AG08395 (cell line): ENCODE measurements around the gene FAM187B.
"Not testable (repeated sequence)": the region's sequence is repeated elsewhere in the genome, so short reads cannot be mapped to it uniquely, and the experiment has no call there.

Experiments used
- DNase-seq: peaks from one replicate; pipeline ENCODE4 v3.0.0; 2012; ENCODE audit warnings: mixed read lengths, low spot score

Gene FAM187B

DNA sequence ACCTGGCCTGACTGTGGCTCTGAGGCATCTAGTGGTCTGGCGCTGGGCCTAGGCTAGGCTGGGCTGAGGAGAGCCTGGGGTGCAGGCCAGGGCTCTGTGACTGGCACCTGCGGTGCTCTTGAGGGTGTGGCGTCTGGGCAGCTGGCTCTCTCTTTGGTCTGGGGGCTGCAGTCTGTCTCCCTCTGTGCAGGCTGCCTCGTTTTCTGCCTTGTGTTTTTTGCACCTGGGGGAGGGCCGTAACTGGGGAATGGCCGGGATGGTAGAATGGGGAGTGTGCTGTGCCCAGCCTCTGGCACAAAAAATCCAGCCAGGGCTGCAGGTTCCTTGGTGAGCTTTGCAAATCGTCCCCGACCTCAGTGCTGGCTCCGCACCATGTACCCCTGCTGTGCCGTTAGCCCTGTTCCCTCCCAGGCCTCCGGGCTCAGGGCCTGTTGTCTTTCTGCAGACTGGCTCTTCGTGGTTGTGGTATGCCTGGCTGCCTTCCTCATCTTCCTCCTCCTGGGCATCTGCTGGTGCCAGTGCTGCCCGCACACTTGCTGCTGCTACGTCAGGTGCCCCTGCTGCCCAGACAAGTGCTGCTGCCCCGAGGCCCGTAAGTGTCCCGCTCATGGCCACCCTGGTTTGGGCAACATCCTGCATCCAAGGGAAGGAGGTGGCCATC is 33.7 kb upstream of the FAM187B start:
- no peak for DNase-seq

DNA sequence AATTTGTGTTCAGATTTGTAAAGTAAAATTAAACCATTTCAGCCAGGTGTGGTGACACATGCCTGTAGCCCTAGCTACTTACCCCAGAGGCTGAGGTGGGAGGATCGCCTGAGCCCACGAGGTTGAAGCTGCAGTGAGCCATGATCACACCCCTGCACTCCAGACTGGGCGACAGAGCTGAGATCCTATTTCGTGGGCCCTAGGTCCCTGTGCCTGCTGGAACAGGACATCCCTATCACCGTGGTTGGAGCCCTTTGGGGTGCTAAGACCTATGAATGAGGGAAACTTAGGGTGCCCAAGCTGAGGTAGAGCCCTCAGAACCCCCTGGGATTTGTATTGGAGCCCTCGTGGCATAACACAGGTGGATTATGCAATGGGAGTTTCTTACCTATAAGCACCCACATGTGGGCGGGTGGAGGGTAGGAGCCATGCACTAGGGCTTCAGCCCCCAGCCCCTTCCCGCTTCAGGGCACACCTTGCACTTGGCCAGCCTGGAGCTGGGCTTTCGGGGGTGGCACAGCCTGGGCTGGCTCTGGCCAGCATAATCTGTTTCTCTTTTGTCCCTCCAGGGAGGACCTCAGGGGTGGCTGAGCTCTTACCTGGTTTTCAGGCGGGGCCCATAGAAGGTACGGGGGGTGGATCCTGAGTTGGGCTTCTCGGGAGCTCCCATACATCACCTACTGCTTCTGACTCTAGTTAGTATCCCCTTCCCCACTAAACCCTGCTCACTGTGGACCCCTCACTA is 33.0 kb upstream of the FAM187B start:
- DNase-seq: no peak

DNA sequence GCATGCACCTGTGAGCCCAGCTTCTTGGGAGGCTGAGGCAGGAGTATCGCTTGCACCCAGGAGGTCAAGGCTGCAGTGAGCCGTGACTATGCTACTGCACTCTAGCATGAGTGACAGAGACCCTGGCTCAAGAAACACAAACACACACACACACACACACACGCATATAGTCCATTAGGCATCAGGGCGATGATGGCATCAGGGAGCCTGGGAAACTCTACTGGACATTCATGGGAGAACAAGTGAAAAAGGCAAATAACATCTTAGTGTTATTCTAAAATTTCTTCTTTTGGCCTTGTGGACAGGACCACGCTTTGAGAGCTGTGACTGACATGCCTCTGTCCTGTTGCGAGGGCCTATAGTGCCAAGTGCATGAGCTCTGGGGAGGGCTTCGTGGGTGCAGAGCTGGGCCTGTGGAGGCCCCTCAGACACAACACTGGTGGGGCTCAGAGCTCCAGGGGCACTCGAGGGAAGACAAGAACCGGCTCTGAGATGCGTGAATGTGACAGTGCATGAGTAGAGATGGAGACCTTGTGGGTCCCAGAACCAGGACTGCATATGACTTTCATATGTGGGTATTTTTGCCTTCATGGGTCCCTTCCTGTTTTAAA is 32.3 kb upstream of the FAM187B start:
- DNase-seq: no peak

DNA sequence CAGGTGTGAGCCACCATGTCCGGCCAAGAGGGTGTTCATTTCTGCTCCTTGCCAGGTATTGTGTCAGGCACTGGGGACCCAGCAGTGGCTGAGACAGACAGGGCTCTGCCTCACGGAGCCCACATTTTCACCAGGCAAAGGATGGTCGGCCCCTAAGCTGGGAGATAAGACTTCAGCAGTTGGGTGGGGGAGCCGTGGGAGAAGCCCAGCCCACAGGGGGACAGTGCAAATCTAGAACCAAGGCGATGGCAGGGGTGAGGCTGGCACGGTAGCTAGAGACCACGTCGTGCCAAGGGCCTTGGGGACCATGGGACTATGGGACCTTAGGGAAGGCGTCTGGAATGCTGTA is 28.5 kb upstream of the FAM187B start:
- no peak for DNase-seq

DNA sequence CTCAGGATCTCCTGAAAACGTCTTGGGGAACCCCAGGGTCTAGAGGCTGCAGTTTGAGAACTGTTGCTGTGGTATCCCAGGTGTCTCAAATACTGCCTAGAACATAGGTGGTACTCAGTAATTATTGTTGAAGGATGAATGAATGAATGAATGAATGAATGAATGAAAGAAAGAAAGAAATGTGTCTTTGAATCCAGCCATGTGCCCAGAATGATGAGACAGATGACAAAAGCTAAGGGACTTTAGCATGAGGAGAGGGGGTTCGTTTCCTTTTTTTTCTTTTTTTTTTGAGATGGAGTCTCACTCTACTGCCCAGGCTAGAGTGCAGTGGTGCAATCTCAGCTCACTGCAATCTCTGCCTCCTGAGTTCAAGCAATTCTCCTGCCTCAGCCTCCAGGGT is 28.0 kb upstream of the FAM187B start:
- no peak for DNase-seq

DNA sequence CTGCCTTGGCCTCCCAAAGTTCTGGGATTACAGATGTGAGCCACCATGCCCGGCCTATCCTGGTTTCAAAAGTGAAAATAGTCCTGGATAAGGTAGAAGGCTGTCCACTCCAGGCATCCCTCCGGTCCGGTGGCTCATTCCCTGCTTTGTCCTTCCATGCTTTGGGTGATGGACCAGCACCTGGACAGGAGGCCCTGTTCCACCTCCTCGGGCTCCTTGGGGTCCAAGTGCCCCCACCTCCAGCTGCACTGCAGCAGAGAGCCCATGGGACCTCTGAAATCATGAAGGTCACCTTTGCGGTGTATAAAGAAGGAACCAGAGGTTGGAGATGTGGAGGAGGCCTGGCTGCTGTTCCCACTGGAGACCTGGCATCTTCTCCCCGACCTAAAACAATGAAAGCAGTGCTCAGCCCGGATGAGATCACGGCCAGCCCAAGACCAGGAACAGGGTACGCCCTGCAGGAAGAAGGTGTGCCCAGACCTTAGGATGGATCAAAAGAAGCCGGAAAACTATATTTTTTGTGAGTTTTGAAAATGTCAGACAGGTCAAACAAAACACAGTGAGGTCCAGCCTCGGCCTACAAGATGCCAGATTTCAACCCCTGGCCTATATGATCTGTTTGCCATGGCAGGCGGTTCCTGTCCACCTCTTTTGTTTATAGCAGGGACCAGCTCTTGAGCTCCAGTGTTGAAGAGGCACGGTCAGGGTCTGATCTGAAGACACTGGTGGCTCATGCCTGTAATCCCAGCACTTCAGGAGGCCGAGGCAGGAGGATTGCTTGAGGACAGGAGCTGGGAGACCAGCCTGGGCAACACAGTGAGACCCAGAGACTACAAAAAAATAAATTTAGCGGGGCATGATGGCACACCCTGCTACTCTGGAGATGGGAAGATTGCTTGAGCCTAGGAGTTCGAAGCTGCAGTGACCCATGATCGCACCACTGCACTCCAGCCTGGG is 26.1 kb upstream of the FAM187B start:
- no peak for DNase-seq

DNA sequence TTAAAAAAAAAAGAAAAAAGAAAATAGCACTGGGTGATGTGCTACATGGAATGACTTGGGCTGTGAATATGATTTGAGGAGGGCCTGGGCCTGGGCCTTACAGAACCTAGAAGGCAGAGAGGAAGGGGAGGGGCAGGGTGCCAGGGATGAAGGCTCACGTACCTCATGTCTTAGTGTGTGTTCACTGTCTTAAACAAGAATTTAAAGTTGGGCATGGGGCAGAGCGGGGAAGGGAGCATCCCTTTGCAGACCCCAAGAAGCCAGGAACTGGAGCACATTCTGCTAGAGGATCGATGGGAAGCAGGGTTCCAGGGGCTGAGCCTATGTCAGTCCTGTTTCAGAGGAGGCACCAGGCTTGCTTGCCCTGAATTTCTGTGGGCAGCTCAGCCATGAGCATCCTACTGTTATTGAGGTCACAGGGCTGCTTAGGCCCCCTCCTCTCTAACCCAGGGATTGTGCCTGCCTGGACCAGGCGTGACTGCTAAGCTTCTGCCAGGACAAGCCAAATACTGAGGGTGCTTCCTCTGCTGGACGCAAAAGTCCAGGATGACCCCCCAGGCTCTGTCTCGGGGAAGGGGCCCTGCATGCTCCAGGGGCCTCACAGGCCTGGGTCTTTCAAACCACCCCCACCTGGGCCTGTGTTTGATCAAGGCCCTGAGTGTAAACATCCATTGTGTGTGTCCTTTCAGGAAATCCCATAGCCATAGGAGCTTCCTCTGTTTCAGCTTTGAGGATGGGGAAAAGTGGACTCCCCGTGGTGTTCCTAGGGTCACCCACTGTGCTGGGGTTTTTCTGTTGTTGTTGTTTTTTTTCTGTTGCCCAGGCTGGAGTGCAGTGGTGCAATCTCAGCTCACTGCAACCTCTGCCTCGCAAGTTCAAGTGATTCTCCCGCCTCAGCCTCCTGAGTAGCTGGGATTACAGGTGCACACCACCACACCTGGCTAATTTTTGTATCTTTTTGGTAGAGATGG is 25.1 kb upstream of the FAM187B start:
- no peak for DNase-seq

DNA sequence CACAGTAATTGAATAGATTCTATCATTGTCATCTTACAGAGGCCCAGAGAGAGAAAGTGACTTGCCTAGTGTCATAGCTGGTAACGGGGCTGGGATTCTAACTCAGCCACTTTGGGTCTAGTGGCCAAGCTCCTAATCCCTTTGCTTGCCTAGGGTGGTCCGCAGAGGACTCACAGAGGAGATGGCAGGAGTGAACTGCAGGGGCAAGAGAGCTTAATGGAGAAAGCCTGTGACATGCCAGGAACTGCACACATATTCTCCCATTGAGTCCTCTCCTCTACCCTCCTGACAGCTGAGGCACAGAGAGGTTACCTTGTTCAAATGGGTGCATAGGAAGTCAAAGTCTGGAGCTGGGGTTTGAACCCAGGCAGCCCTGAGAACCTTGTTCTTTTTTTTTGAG is 22.9 kb upstream of the FAM187B start:
- no peak for DNase-seq

DNA sequence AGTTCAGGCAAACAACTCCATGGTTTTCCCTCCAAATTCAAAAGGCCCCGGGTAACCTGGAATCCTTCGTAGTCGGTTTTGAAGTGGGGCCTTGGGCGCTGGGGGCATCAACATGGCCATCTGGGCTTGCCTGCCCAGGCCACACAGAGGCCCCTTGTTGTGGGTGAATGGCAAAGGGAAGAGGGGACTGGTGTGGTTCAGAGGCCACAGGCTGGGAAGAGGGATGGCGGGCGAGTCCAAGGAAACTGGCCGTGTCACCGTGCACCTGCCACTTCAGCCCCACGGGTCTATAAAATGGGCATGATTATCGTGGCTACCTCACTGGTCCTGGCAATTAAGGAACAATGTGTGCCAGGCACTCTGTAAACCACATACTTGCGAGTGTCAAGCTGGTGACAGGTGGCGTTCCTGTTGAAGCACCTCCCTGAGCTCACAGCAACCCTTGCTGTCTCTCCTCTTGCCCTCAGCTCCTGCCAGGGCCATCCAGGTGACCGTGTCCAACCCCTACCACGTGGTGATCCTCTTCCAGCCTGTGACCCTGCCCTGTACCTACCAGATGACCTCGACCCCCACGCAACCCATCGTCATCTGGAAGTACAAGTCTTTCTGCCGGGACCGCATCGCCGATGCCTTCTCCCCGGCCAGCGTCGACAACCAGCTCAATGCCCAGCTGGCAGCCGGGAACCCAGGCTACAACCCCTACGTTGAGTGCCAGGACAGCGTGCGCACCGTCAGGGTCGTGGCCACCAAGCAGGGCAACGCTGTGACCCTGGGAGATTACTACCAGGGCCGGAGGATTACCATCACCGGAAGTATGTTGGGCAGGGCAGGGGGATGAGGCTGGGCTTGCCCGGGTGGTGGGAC is 21.5 kb upstream of the FAM187B start:
- DNase-seq: no peak

DNA sequence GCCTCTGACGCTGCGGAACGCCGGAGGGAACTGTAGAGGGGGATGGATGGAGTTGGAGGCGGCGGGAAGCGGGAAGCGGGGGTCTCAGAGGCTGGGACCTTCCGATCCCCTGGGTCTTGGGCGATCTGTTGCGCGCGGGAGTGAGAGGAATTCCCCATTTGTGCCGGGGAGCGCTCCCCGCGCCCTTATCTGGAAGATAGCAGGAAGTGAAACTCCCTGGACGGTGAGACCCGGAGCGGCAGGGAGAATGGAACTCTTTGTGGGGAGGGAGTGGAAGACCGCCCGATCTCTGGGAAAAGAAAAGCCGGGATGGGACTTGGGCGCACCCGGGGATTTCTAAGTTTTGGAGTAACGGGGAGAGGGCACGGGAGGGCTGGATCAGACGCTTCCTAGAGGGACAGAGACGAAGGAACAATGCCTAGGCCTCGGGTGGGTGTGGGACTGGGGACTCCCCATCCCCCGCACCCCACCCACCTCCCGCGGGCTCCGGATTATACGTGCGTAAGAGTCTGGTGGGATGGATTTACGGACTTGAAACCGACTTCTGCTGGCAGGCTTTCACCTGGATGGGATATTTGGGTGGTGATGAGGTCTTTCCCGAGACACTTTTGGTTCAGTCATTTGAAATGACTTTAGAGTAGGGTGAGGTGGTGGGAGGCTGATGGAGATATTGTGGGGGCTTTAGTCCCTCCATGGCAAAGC is 20.8 kb upstream of the FAM187B start:
- no peak for DNase-seq

DNA sequence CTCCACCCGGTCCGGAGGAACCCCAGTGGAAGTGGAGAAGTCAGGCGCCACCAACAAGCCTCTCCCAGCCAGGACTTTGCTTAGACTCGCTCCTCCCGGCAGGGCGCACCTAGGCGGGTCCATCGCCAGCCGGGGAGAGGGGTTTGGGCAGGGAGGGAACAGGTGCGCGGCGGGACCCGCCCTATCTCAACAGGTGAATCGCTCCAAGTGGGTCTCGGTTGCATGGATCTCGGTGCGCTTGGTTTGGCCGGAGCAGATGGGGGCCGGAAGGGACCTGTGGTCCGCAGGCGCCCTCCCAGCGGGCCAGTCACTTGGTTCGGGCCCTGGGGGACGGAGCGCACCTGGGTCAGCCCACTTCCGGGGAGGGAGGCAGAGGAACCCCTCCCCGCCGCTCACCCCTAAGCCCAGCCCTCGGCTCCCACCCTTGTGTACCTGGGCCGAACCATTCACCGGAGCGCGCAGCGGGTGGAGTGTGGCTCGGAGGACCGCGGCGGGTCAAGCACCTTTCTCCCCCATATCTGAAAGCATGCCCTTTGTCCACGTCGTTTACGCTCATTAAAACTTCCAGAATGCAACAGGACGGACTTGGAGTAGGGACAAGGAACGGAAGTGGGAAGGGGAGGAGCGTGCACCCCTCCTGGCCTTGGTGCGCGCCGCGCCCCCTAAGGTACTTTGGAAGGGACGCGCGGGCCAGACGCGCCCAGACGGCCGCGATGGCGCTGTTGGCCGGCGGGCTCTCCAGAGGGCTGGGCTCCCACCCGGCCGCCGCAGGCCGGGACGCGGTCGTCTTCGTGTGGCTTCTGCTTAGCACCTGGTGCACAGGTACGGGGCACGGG is 20.0 kb upstream of the FAM187B start, which contains the start of gene LSR:
LSR (plus strand) TSS at position 693 of the 836 bp plus-strand sequence; CDS start at position 714, 21 bp downstream.
- no peak for DNase-seq

DNA sequence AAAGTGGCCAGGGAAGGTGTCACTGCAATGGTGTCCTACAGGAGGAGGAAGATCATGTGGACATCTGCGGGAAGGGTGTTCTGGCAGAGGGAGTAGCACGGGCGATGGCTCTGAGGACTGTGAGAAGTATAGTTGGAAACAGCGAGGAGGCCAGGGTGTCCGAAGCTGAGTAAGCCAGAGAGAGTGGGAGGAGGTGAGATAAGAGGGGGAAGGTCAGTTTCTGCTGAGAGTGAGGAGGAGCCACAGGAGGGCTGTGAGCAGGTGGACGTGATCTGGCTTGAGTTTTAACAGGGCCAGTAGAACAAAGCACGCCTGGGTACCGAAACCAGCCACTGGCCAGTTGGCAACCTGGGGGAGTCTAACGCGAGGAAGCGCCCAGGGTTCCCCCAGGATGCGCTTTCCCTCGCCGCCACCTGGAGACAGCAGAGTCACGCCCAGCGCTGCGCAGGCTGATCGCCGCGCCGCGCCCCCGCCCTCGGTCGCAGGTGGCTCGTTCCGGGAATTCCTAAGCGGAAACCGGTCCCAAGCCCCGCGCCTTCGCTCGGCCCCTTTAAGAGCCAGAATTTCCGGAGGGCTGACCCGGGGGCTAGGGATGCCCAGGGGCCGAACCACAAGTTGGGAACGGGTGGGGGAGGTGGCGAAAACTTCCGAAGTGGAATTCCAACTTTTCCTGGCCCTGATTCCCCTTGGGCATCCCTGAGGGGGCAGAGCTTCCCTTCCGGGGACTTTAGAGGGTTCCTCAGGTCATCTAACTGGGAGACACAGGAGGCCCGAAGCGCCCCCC is 19.2 kb upstream of the FAM187B start:
- DNase-seq: no peak

DNA sequence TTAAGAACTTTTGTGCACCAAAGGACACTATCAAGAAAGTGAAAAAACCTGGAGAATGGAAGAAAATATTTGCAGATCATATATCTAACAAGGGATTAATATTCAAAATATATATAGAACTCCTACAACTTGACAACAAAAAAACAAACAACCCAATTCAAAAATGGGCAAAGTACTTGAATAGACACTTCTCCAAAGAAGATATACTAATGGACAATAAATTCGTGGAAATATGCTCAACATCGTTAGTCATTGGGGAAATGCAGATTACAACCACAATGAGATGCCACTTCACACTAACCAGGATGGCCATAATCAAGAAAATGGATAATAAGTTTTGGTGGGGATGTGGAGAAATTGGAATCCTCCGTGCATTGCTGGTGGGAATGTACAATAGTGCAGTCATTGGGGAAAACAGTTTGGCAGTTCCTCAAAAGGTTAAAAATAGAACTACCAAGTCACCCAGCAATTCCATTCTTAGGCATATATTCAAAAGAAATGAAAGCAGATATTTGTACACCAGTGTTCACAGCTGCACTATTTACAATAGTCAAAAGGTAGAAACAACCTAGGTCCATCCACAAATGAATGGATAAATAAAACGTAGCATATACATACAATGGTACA is 18.0 kb upstream of the FAM187B start:
- DNase-seq: no peak

DNA sequence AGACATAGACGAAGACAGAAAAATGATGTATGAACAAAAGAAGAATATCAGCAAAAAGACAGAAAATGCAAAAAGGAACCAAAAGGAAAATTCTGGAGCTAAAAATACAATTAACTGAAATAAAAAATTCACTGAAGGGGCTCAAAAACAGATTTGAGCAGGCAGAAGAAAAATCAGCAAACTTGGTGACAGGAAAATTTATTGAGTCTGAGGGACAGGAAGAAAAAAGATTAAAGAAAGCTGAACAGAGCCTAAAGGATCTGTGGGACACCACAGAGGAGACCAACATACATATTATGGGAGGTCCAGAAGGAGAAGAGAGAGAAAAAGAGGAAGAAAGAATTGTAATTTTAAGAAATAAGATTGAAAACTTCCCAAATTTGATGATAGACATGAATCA is 12.9 kb upstream of the FAM187B start:
- no peak for DNase-seq

DNA sequence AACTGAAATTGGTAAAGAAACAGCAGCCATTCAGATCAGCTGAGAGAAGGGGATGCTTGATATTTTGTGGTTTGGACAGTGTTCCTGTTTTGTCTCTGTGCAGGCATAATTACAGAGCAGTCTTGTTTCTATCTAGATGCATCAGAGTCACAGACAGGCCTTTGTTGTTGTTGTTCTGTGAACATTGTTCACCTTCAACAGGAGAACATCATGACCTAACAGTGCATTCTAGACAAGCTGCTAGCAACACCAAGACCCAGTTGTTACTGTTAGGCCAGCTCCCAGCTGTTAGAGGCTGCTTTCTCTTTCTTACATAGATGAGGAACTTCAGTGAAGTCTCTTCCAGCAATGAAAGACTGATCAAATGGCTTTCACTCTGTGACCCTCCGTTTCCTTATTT is 11.8 kb upstream of the FAM187B start:
- DNase-seq: no peak

DNA sequence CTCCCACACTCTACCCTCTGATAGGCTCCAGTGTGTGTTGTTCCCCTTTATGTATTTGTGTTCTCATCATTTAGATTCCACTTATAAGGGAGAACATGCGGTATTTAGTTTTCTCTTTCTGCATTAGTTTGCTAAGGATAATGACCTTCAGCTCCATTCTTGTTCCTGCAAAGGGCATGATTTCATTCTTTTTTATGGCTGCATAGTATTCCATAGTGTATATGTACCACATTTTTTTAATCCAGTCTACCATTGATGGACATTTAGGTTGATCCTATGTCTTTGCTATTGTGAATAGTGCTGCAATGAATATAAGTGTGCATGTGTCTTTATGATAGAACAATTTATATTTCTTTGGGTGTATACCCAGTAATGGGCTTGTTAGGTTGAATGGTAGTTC is 11.1 kb upstream of the FAM187B start:
- DNase-seq: not testable (repeated sequence)
